Trophoblast cell (in vitro differentiated cells and primary cell): Measurements from ENCODE around the gene SNAP25.

Experiments
- DNase-seq, 2 donors: peaks; one replicate each; pipeline ENCODE4 v3.0.0-alpha.2; 2016
- H2AFZ ChIP-seq: 2 replicates; pipeline ENCODE4 v1.6.1; 2013; ENCODE audit warnings: low read length, moderate library complexity, mild to moderate bottlenecking; ENCODE audit not compliant: insufficient read depth, poor library complexity
- H2AK5ac ChIP-seq: 2 replicates; pipeline ENCODE4 v1.6.1; 2013; ENCODE audit warnings: mild to moderate bottlenecking, low read length
- H2BK120ac ChIP-seq: 2 replicates; pipeline ENCODE4 v1.6.1; 2013; ENCODE audit warnings: low read length, mild to moderate bottlenecking, moderate library complexity; ENCODE audit not compliant: insufficient read depth, poor library complexity
- H2BK12ac ChIP-seq: 2 replicates; pipeline ENCODE4 v1.6.1; 2013; ENCODE audit warnings: mild to moderate bottlenecking, low read length, moderate library complexity
- H2BK5ac ChIP-seq: 2 replicates; pipeline ENCODE4 v1.6.1; 2013; ENCODE audit warnings: low read length, low read depth, moderate library complexity, mild to moderate bottlenecking; ENCODE audit not compliant: poor library complexity
- H3K14ac ChIP-seq: 2 replicates; pipeline ENCODE4 v1.6.1; 2013; ENCODE audit warnings: mild to moderate bottlenecking, low read length
- H3K18ac ChIP-seq: 2 replicates; pipeline ENCODE4 v1.6.1; 2013; ENCODE audit warnings: mild to moderate bottlenecking, low read length
- H3K23ac ChIP-seq: 2 replicates; pipeline ENCODE4 v1.6.1; 2013; ENCODE audit warnings: low read length
- H3K27ac ChIP-seq: 2 replicates; pipeline ENCODE4 v1.5.1; 2013; ENCODE audit warnings: low read depth, mild to moderate bottlenecking, inconsistent platforms, low read length, moderate library complexity
- H3K27me3 ChIP-seq: 2 replicates; pipeline ENCODE4 v1.6.1; 2013; ENCODE audit warnings: inconsistent platforms, mild to moderate bottlenecking, low read length, moderate library complexity; ENCODE audit not compliant: insufficient read depth
- H3K36me3 ChIP-seq, 2 experiments: 1 replicate in 1 of 2; 2 replicates in 1 of 2; pipeline ENCODE4 v1.6.1; 2013; ENCODE audit warnings: low read length in 2 of 2, mild to moderate bottlenecking in 2 of 2, moderate library complexity in 1 of 2; ENCODE audit not compliant: insufficient read depth in 2 of 2, control insufficient read depth in 1 of 2
- H3K4ac ChIP-seq: 2 replicates; pipeline ENCODE4 v1.6.1; 2013; ENCODE audit warnings: low read depth, mild to moderate bottlenecking, low read length, moderate library complexity
- H3K4me1 ChIP-seq, 2 experiments: 1 replicate in 1 of 2; 2 replicates in 1 of 2; pipeline ENCODE4 v1.6.1; 2013; ENCODE audit warnings: low read length in 2 of 2, mild to moderate bottlenecking in 2 of 2, moderate library complexity in 1 of 2; ENCODE audit not compliant: insufficient read depth in 2 of 2, control insufficient read depth in 1 of 2
- H3K4me2 ChIP-seq: 2 replicates; pipeline ENCODE4 v1.6.1; 2013; ENCODE audit warnings: inconsistent platforms, mild to moderate bottlenecking, low read length, moderate library complexity
- H3K4me3 ChIP-seq: 2 replicates; pipeline ENCODE4 v1.5.1; 2013; ENCODE audit warnings: mild to moderate bottlenecking, low read depth, low read length, inconsistent platforms
- H3K79me1 ChIP-seq: one replicate; pipeline ENCODE4 v1.6.1; 2013; ENCODE audit warnings: low read length
- H3K79me2 ChIP-seq: 2 replicates; pipeline ENCODE4 v1.6.1; 2013; ENCODE audit warnings: low read length, mild to moderate bottlenecking; ENCODE audit not compliant: control insufficient read depth, insufficient read depth, poor library complexity
- H3K9ac ChIP-seq: 2 replicates; pipeline ENCODE4 v1.6.1; 2013; ENCODE audit warnings: mild to moderate bottlenecking, low read length
- H3K9me3 ChIP-seq: 2 replicates; pipeline ENCODE4 v1.6.1; 2013; ENCODE audit warnings: low read depth, mild to moderate bottlenecking, control low read depth, inconsistent platforms, low read length; ENCODE audit not compliant: insufficient read depth
- H4K12ac ChIP-seq: 2 replicates; pipeline ENCODE4 v1.6.1; 2013; ENCODE audit warnings: low read depth, mild to moderate bottlenecking, low read length, moderate library complexity
- H4K8ac ChIP-seq: 2 replicates; pipeline ENCODE4 v1.6.1; 2013; ENCODE audit warnings: low read depth, mild to moderate bottlenecking, low read length, moderate library complexity
- H4K91ac ChIP-seq: one replicate; pipeline ENCODE4 v1.6.1; 2013; ENCODE audit warnings: low read depth, mild to moderate bottlenecking, low read length, moderate library complexity
- WGBS: extraction: QIAGEN DNeasy Blood & Tissue Kit; methylation state at CpG from one replicate; pipeline ENCODE4 v1.1.7; 2013; ENCODE audit warnings: missing lambda C conversion rate; ENCODE audit not compliant: insufficient read length, insufficient coverage; ENCODE audit errors: extremely low coverage; 5-methylcytosine and 5-hydroxymethylcytosine counted together

SNAP25 gene

GRCh38 chr20:10306440-10307358 is 88.1 kb downstream of the SNAP25 start:
- peak; percentile 11 to 69 for DNase-seq
- Histone ChIP-seq H3K79me2 (no peaks in the 10 kb centered on the region), H3K36me3 (no peaks in the 10 kb centered on the region), H3K14ac (no peak overlapping the region), H4K91ac (no peak overlapping the region), H3K18ac (no peak overlapping the region), H3K79me1 (no peaks in the 10 kb centered on the region), H3K9ac (no peak overlapping the region), H3K23ac (no peak overlapping the region), H2BK5ac (no peak overlapping the region), H2BK120ac (no peak overlapping the region), H3K27me3 (no peaks in the 10 kb centered on the region), H4K12ac (no peak overlapping the region), H2AK5ac (no peak overlapping the region), H3K4me3 (no peak overlapping the region), H3K27ac (no peak overlapping the region), H3K4me1 (no peaks in the 10 kb centered on the region), H3K9me3 (no peaks in the 10 kb centered on the region), H2AFZ (no peak overlapping the region), H3K4ac (no peak overlapping the region), H3K4me2 (no peak overlapping the region), H2BK12ac (no peak overlapping the region), H4K8ac (no peak overlapping the region)
- no CpG with 5 or more reads among the region's 3 CpGs for WGBS

GRCh38 chr20:10307359-10307735 is 88.7 kb downstream of the SNAP25 start:
- no peaks in the 10 kb centered on the region for H3K79me2 ChIP-seq
- H3K27me3 ChIP-seq = no peaks in the 10 kb centered on the region
- H3K27ac ChIP-seq = no peak overlapping the region
- no peak overlapping the region for H3K4me3 ChIP-seq
- no peak overlapping the region for H3K9ac ChIP-seq
- H3K4me2 ChIP-seq = no peak overlapping the region
- no peaks in the 10 kb centered on the region for H3K4me1 ChIP-seq
- no peak for DNase-seq
- H3K18ac ChIP-seq = no peak overlapping the region
- no peak overlapping the region for H4K8ac ChIP-seq
- H3K79me1 ChIP-seq = no peaks in the 10 kb centered on the region
- H3K4ac ChIP-seq = no peak overlapping the region
- H3K36me3 ChIP-seq = no peaks in the 10 kb centered on the region
- no peak overlapping the region for H2BK120ac ChIP-seq
- no CpG with 5 or more reads among the region's 3 CpGs for WGBS
- no peak overlapping the region for H2BK5ac ChIP-seq
- H2AFZ ChIP-seq = no peak overlapping the region
- H2BK12ac ChIP-seq = no peak overlapping the region
- no peak overlapping the region for H2AK5ac ChIP-seq
- no peak overlapping the region for H3K23ac ChIP-seq
- no peaks in the 10 kb centered on the region for H3K9me3 ChIP-seq
- no peak overlapping the region for H4K91ac ChIP-seq
- H4K12ac ChIP-seq = no peak overlapping the region
- H3K14ac ChIP-seq = no peak overlapping the region

- Histone ChIP-seq H4K91ac (no peak overlapping the region), H3K4me1 (no peaks in the 10 kb centered on the region), H3K27ac (no peak overlapping the region), H2AFZ (no peak overlapping the region), H3K79me1 (no peaks in the 10 kb centered on the region), H3K79me2 (no peaks in the 10 kb centered on the region), H3K4me2 (no peak overlapping the region), H2BK120ac (no peak overlapping the region), H3K4ac (no peak overlapping the region), H3K9me3 (no peaks in the 10 kb centered on the region), H4K8ac (no peak overlapping the region), H3K14ac (no peak overlapping the region), H3K9ac (no peak overlapping the region), H3K23ac (no peak overlapping the region), H3K4me3 (no peak overlapping the region), H3K36me3 (no peaks in the 10 kb centered on the region), H3K27me3 (no peaks in the 10 kb centered on the region), H4K12ac (no peak overlapping the region), H2BK5ac (no peak overlapping the region), H3K18ac (no peak overlapping the region), H2BK12ac (no peak overlapping the region), H2AK5ac (no peak overlapping the region)
- no peak for DNase-seq
- no CpG with 5 or more reads among the region's 2 CpGs for WGBS
Measured at GRCh38 chr20:10308652-10309051, 90.0 kb downstream of the SNAP25 start.

GRCh38 chr20:10309326-10309725 is 90.7 kb downstream of the SNAP25 start:
- no peak overlapping the region for H2AFZ ChIP-seq
- no peaks in the 10 kb centered on the region for H3K9me3 ChIP-seq
- no peaks in the 10 kb centered on the region for H3K27me3 ChIP-seq
- H3K4me1 ChIP-seq = no peaks in the 10 kb centered on the region
- H4K91ac ChIP-seq = no peak overlapping the region
- H3K4me2 ChIP-seq = no peak overlapping the region
- H3K27ac ChIP-seq = no peak overlapping the region
- no peak overlapping the region for H4K8ac ChIP-seq
- no peaks in the 10 kb centered on the region for H3K79me1 ChIP-seq
- H3K4ac ChIP-seq = no peak overlapping the region
- no peak overlapping the region for H2AK5ac ChIP-seq
- no peaks in the 10 kb centered on the region for H3K79me2 ChIP-seq
- H3K9ac ChIP-seq = no peak overlapping the region
- WGBS = no CpG with 5 or more reads among the region's 2 CpGs
- H3K23ac ChIP-seq = no peak overlapping the region
- DNase-seq = no peak
- H2BK120ac ChIP-seq = no peak overlapping the region
- no peak overlapping the region for H4K12ac ChIP-seq
- no peak overlapping the region for H3K14ac ChIP-seq
- H3K18ac ChIP-seq = no peak overlapping the region
- no peaks in the 10 kb centered on the region for H3K36me3 ChIP-seq
- no peak overlapping the region for H2BK5ac ChIP-seq
- H3K4me3 ChIP-seq = no peak overlapping the region
- H2BK12ac ChIP-seq = no peak overlapping the region
